Heart right ventricle (tissue), 16 donors: Measurements from ENCODE around the gene TTC23. TPM values are rescaled to one million over a fixed set of nuclear protein-coding genes. Genes with fewer than 3 reads are reported as not detected.

Experiments used
- ATAC-seq, 8 donors: fragments of 200-7000 bp; cut with Tn5 transposase; one replicate each; pipeline ENCODE4 v1.9.1; 2020; ENCODE audit warnings: mild to moderate bottlenecking in 8 of 8, moderate library complexity in 8 of 8, moderate number of reproducible peaks in 1 of 8
- DNase-seq, 2 donors: peaks; one replicate each; pipeline ENCODE4 v3.0.0-alpha.2; 2020
- H3K27ac ChIP-seq, 10 donors: fragments of 200-600 bp; sonication (generic) in 2 of 10; one replicate each; pipeline versions ENCODE4 v1.5.0 to v1.8.0; 2020 to 2022; ENCODE audit warnings: mild to moderate bottlenecking in 3 of 10
- H3K27me3 ChIP-seq, 7 donors: fragments of 200-600 bp; one replicate each; pipeline ENCODE4 v1.8.0; 2021 to 2022; ENCODE audit warnings: mild to moderate bottlenecking in 2 of 7
- H3K36me3 ChIP-seq, 9 donors: fragments of 200-600 bp; sonication (generic) in 1 of 9; one replicate each; pipeline versions ENCODE4 v1.5.0 to v1.8.0; 2020 to 2022; ENCODE audit warnings: mild to moderate bottlenecking in 2 of 9
- H3K4me1 ChIP-seq, 9 donors: fragments of 200-600 bp; sonication (generic) in 1 of 9; one replicate each; pipeline versions ENCODE4 v1.5.0 to v1.8.0; 2020 to 2022; ENCODE audit warnings: mild to moderate bottlenecking in 4 of 9
- H3K4me3 ChIP-seq, 10 donors: fragments of 200-600 bp; sonication (generic) in 2 of 10; one replicate each; pipeline versions ENCODE4 v1.5.0 to v1.8.0; 2020 to 2022; ENCODE audit warnings: mild to moderate bottlenecking in 7 of 10, moderate library complexity in 2 of 10
- H3K9me3 ChIP-seq, 11 donors: fragments of 200-600 bp in 10 of 11; sonication (generic) in 2 of 11; one replicate each; pipeline versions ENCODE4 v1.5.0 to v1.8.0; 2013 to 2022; ENCODE audit warnings: mild to moderate bottlenecking in 2 of 11, control low read depth in 1 of 11, moderate library complexity in 1 of 11
- WGBS, 2 donors: extraction: QIAGEN DNeasy Blood & Tissue Kit; methylation state at CpG; one replicate each; pipeline ENCODE4 v1.1.7; 2013; ENCODE audit warnings: inconsistent platforms in 1 of 2; 5-methylcytosine and 5-hydroxymethylcytosine counted together
- intact Hi-C, 10 donors: fragments of 100-400 bp; cut with DNase I; formaldehyde crosslinking; loops; one replicate each; pipeline versions ENCODE4 v1.11.1 to v1.14.2; 2022
- polyA plus RNA-seq, 2 donors: library from polyadenylated mRNA; stranded (reverse); fragments of 200-250 nt; gene quantifications; one replicate each; pipeline ENCODE4 v1.2.3, GENCODE V29; 2013
- total RNA-seq, 10 donors: library from RNA; stranded (reverse); fragmentation: NEBNext Ultra II Directional in 3 of 10; extraction: Animal tissue kit (Norgen Biotek cat#: 25700) in 3 of 10; gene quantifications; one replicate each; pipeline versions ENCODE4 v1.2.1 to v1.2.4, GENCODE V29; 2021 to 2023
- TF ChIP-seq, protein P1 (sequence below), 9 donors: fragments of 200-600 bp; sonication (generic) in 2 of 9; IDR thresholded peaks; one replicate each; pipeline versions ENCODE4 v1.5.0 to v1.8.0; 2021 to 2022; ENCODE audit warnings: antibody characterized with exemption in 9 of 9, mild to moderate bottlenecking in 5 of 9, moderate library complexity in 1 of 9
- donor health status: Arrhythmogenic right ventricular cardiomyopathy.
- donor health status: ischemic (EF 13 %, LVEDD 7.1; RV severe dilation, severe dysfunction).
- donor health status: healthy with polysubstance abuse.
- donor health status: DM: no; HTN: yes; CAD: no.
- donor health status: DM: no; HTN: no; CAD: no.
- donor health status: ischemic (EF 25% LVEDD 6.9; RV normal size, moderate dysfunction).
- donor health status: ischemic (EF 25% LVEDD 5.7; RV mildly dilated, moderate dysfunction).
- donor health status: healthy.
- donor health status: DM: yes; HTN: yes; CAD: no.
- donor health status: Ischemic cardiomyopathy.
- donor health status: ischemic (EF 35%, LVEDD 5.7; RV mildly dilated, moderate dysfunction).
- donor health status: nonischemic (EF 11% LVEDD 7.7; RV severe dilation, severe dysfunction).
- donor health status: DM: yes; HTN: yes; CAD: no.
- donor health status: PGD.
- donor health status: ischemic (EF 29% LVEDD 5.4; RV normal size, mild dysfunction).
- donor health status: nonischemic (EF 23%, LVEDD 6.1; RV moderate dilation, normal function).

TTC23 gene
- total and polyA plus RNA-seq, 12 donors: 6.0 to 16.9 (median 10.9) TPM

DNA sequence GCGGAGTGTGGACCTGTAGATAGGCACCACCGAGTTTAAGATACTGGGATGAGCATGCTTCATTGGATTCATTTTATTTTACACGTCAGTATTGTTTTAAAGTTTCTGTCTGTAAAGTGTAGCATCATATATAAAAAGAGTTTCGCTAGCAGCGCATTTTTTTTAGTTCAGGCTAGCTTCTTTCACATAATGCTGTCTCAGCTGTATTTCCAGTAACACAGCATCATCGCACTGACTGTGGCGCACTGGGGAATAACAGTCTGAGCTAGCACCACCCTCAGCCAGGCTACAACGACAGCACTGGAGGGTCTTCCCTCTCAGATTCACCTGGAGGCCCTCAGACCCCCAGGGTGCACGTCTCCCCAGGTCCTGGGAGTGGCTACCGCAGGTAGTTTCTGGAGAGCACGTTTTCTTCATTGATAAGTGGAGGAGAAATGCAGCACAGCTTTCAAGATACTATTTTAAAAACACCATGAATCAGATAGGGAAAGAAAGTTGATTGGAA is 115.0 kb downstream of the TTC23 start:
- Histone ChIP-seq H3K27me3 (no peaks in the 10 kb centered on the region), H3K36me3 (peaks cover 0 to 94% (median 18%) of the 10 kb centered on the region in 9 donors), H3K4me3 (no peak overlapping the region), H3K9me3 (no peaks in the 10 kb centered on the region), H3K4me1 (peaks cover 3 to 63% (median 27%) of the 10 kb centered on the region in 9 donors), H3K27ac (peak overlapping the region in 9 of 10 donors; percentile 27 to 83 (median 65))
- DNase-seq: no peak
- ATAC-seq: peak in 1 of 8 donors; percentile 8
- intact Hi-C loops: no loop called here
- WGBS, 2 donors: 83 to 84% methylated on average over 11 of the region's 11 CpGs
- TF ChIP-seq, protein P1, sequence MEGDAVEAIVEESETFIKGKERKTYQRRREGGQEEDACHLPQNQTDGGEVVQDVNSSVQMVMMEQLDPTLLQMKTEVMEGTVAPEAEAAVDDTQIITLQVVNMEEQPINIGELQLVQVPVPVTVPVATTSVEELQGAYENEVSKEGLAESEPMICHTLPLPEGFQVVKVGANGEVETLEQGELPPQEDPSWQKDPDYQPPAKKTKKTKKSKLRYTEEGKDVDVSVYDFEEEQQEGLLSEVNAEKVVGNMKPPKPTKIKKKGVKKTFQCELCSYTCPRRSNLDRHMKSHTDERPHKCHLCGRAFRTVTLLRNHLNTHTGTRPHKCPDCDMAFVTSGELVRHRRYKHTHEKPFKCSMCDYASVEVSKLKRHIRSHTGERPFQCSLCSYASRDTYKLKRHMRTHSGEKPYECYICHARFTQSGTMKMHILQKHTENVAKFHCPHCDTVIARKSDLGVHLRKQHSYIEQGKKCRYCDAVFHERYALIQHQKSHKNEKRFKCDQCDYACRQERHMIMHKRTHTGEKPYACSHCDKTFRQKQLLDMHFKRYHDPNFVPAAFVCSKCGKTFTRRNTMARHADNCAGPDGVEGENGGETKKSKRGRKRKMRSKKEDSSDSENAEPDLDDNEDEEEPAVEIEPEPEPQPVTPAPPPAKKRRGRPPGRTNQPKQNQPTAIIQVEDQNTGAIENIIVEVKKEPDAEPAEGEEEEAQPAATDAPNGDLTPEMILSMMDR (IDR thresholded peaks at IDR 0.05): no peak

DNA sequence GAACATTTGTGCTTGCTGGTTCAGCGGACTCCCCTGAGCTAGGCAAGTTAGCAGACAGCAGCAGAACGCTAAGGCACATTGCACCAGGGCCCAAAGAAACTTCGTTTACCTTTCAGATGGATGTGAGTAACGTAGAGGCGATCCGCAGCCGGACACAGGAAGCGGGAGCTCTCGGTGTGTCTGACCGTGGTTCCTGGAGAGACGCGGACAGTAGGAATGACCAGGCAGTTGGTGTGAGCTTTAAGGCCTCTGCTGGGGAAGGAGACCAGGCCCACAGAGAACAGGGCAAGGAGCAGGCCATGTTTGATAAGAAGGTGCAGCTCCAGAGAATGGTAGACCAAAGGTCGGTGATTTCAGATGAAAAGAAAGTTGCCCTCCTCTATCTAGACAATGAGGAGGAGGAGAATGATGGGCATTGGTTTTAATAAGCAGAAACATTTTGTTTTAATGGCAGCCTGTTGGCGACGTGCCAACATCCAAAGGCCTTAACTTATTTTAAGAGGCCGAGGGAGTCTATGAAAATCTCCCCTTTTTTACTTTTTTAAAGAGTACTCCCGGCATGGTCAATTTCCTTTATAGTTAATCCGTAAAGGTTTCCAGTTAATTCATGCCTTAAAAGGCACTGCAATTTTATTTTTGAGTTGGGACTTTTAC is 116.6 kb downstream of the TTC23 start:
- peak overlapping the region in 3 of 10 donors; percentile 8 to 83 (median 25) for H3K27ac ChIP-seq
- H3K9me3 ChIP-seq: no peaks in the 10 kb centered on the region
- H3K36me3 ChIP-seq: peaks cover 0 to 94% (median 18%) of the 10 kb centered on the region in 9 donors
- DNase-seq: no peak
- TF ChIP-seq, protein P1 (IDR thresholded peaks at IDR 0.05): no peak
- 90 to 91% methylated on average over 18 of the region's 18 CpGs for WGBS, 2 donors
- no peak for ATAC-seq
- H3K4me1 ChIP-seq: peaks cover 3 to 56% (median 23%) of the 10 kb centered on the region in 9 donors
- H3K4me3 ChIP-seq: no peak overlapping the region
- H3K27me3 ChIP-seq: no peaks in the 10 kb centered on the region
- intact Hi-C loops: no loop called here

DNA sequence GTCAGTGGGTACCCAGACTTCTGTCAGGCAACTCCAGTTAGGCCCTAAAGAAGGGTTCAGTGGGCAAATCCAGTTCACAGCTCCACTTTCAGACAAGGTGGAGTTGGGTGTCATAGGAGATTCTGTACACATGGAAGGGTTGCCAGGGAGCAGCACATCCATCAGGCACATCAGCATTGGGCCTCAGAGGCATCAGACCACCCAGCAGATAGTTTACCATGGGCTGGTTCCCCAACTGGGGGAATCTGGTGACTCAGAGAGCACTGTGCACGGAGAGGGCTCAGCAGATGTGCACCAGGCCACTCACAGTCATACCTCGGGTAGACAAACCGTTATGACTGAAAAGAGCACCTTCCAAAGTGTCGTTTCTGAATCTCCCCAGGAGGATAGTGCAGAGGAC is 117.3 kb downstream of the TTC23 start:
- DNase-seq (no peak), ATAC-seq (no peak)
- Histone ChIP-seq H3K4me1 (peaks cover 3 to 56% (median 23%) of the 10 kb centered on the region in 9 donors), H3K27ac (no peak overlapping the region), H3K4me3 (no peak overlapping the region), H3K27me3 (no peaks in the 10 kb centered on the region), H3K9me3 (no peaks in the 10 kb centered on the region), H3K36me3 (peaks cover 0 to 94% (median 19%) of the 10 kb centered on the region in 9 donors)
- intact Hi-C loops: no loop called here
- TF ChIP-seq, protein P1 (IDR thresholded peaks at IDR 0.05): no peak
- WGBS, 2 donors: 89 to 93% methylated on average over 4 of the region's 4 CpGs

DNA sequence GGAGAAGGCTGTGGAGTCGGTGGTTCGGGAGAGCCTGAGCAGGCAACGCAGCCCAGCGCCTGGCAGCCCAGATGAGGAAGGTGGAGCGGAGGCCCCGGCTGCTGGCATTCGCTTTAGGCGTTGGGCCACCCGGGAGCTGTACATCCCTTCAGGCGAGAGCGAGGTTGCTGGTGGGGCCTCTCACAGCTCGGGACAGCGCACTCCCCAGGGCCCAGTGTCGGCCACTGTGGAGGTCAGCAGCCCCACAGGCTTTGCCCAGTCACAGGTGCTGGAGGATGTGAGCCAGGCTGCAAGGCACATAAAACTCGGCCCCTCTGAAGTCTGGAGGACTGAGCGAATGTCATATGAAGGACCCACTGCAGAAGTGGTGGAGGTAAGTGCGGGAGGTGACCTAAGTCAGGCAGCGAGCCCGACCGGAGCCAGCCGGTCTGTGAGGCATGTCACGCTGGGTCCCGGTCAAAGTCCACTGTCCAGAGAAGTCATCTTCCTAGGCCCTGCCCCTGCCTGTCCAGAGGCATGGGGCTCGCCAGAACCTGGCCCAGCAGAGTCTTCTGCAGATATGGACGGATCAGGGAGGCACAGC is 117.8 kb downstream of the TTC23 start:
- WGBS, 2 donors: 91 to 92% methylated on average over 25 of the region's 25 CpGs
- Histone ChIP-seq H3K36me3 (peaks cover 0 to 94% (median 19%) of the 10 kb centered on the region in 9 donors), H3K27me3 (no peaks in the 10 kb centered on the region), H3K4me1 (peaks cover 3 to 60% (median 23%) of the 10 kb centered on the region in 9 donors), H3K27ac (peak overlapping the region in 1 of 10 donors; percentile 6), H3K4me3 (no peak overlapping the region), H3K9me3 (no peaks in the 10 kb centered on the region)
- DNase-seq: no peak
- ATAC-seq: peak in 5 of 8 donors; percentile 7 to 48 (median 20)
- TF ChIP-seq, protein P1 (IDR thresholded peaks at IDR 0.05): no peak
- intact Hi-C loops: no loop called here
